GM21381 (cell line): ENCODE results near the gene TUT1.
"Not testable (repeated sequence)": the region's sequence is repeated elsewhere in the genome, so short reads cannot be mapped to it uniquely, and the experiment has no call there.

Experiments used
- ATAC-seq: cut with Tn5 transposase; IDR thresholded peaks from one replicate; pipeline ENCODE4 v1.9.1; 2021; ENCODE audit warnings: mild to moderate bottlenecking, moderate library complexity; ENCODE audit not compliant: unreplicated experiment

TUT1 gene

DNA sequence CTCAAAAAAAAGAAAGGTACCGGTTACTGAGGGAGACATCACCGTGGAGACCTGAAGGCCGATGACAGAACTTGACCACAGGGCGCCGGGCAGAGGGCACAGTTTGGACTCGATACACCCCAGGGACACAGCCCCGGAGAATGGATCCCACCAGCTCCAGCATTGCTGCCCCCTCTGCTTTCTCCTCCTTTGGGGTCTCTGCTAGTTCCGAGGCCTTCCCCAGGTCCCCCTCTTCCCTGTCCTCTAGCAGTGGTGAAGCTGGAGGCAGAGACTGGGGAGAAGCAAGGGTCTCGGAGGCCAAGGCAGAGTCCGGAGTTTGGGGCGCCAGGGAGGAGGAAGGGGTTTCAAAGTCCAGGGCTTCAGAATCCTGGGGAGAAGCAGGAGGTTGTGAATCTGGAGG is 12.8 kb downstream of the TUT1 start:
- no peak for ATAC-seq

DNA sequence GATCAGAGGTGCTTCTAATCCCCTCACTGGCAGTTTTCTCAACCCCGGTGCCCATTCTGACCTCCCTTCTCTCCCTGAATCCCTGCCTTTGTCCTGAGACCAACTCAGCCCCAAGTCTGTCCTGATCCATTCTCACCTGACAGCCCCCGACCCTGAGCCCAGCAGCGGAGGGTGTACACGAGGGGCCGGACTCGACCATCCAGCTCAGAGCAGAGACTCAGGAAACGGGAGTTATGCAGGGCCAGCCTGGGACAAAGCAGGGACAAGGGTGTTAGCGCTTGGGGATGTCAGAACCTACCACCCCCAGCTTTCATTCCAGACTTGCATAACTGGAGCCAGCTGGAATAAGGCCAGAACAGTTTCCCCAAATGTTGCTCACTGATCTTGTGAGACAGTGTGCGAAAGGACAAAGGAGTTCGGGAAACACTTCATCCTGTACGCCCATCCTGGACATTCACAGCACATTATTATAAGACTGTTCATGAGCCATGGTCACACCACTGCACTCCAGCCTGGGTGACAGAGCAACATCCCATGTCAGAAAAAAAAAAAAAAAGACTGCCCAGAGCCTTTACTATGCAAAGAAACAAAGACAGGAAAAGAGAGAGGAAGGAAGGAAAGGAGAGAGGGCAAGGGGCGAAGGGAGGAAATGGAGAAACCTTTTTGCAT is 14.1 kb downstream of the TUT1 start:
- no peak for ATAC-seq

DNA sequence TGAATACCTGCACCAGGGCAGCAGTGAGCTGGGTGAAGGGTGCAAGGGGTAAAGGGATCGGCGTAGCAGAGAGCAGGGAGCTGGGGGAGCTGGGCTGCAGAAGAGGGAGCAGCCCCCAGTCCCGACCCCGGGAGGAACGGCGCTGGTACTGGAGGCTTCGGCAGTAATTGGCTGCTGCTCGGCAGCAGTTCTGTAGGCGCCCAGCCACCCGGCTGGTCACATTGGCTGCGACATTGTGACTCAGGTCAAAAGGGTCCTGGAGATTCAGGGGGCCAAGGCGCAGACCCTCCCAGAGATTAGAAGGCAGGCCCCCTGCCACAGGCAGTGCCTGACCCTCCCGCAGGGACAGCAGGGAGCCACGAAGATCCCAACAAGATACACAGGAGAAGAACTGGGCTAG is 15.5 kb downstream of the TUT1 start:
- ATAC-seq: no peak

DNA sequence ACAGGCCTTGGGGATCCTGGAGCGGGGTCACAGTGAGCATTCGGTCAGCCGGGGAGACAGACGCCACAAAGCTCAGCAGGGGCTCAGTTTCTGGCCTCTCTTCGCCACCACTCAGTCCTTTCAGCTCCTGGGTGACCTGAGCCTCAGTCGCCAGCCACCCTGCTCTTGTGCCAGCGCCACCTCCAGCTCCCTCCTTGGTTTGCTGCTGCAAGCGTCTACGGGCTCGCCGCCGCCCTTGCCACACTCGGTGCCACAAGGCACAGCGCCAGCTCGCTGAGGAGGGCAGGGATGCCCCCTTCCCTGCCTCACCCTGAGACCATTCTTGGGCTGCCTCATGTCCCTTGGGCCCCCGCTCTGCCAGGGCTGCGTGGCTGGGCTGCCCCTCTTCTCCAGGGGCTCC is 16.2 kb downstream of the TUT1 start:
- no peak for ATAC-seq

DNA sequence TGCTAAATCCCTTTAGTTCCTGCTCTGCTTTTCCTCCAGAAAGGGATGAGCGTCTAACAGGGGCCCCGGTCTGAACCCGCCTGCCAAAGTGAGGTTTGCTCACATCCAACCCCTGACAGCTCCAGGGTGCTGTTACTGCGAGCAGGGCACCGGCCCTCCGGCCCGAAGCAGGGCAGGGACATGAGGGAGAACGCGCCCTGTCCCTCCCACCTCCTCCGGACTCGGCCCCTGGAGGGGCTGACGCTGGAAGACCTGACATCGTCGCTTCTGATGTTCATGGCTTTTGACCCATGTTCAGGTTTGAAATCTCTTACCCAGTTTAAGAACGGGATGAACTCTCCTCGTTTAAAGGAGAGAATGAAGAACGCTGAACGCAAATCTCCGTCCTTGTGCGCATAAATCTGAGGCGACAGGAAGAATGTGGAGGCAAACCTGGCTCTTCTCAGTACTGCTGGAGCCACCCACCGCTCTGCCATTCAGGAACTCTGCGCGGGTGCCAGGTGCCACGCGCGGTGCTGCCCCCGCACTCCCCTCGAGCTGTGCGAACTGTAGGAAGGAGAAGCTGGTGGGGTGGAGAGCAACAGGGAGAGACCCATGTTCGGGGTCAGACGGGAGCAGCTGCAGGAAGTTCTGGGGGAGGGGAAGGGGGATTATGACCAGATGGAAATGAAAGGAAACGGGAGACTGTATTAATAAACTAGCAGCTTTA is 16.8 kb downstream of the TUT1 start:
- peak; percentile 9 for ATAC-seq

DNA sequence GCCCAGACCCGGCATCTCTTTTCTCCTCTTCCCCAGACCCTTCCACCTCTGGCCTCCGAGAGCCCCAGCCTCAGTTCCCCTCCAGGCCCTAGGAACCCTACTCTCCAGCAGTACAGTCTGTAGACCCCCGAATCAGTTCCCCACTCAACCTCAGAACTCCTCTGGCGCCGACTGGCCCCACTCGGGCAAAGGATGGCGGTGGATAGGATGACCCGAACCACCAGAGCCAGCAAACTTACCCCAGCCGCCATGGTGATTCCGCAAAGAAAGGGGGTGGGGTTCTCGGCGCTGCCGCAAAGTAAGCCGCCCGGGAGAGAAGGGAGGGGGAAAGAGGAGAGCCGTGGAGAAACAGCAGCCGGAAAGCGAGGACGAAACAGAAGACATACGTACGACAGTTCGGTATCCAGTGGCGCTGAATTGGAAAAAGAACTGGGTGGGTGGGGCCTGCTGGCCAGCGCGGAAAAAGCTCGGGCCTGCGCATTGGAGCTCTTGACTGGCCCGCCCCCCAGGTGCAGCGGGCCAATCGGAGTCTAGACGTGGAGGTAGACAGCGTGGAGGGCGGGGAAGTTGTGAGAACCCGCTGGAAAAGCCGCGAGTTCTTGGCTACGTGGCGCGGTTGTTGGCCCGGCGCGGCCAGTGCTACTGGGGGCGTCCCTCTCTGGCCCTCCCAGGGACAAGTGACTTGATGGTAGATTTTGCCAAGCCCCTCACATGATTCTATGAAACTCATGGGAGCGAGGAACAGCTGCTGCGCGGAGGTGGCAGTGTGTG is 17.5 kb downstream of the TUT1 start, which contains the start of gene EEF1G:
Gene EEF1G (minus strand): TSS at position 300 of the 771 bp plus-strand sequence. CDS start 49 bp downstream, at position 251.
- ATAC-seq: peak; percentile 80

DNA sequence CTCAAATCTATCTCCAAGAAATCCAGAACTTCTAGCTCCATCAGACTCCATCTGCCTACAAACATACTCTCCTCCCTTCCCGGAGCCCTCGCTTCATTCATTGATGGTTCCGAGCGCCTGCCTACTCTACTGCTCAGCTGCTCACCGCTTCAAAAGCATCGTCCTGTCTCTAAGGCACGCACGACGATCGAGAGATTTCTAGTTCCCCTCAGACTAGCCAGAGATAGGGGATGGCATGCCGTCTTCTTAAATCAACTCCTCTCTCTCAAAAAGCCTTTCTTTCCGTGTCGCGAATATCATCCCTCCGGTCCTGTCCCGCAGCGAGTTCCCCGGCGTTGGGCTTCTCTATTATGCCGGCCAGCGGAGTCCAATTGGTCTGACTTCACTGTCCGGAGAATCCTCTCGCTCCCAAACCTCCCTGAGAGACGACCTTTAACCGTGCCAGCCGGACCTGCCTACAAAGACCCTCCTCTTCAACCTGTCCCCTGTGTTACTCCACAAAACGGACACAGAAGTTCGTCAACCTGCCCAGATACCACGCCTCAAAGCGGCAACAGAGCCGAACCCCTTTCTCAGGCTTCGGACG is 18.2 kb downstream of the TUT1 start:
- ATAC-seq: no peak

DNA sequence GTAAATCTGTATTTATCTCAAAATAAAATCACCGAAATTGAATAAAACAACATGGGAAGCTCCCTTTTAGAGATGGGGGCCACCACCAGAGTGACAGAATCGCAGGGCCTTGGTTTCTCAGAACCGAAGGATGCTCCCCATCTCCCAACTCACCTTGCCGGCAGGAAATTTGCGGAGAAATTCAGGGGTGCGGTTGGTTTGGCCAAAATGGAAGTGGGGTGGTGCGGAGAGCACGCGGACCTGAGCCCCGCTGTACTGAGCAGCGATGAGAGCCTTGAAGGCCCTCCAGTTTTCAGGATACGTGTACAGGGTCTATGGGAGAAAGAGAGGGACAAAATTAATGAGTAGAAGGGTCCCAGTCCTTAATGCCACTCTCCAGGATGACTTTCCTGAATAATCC is 18.9 kb downstream of the TUT1 start:
- ATAC-seq: no peak

DNA sequence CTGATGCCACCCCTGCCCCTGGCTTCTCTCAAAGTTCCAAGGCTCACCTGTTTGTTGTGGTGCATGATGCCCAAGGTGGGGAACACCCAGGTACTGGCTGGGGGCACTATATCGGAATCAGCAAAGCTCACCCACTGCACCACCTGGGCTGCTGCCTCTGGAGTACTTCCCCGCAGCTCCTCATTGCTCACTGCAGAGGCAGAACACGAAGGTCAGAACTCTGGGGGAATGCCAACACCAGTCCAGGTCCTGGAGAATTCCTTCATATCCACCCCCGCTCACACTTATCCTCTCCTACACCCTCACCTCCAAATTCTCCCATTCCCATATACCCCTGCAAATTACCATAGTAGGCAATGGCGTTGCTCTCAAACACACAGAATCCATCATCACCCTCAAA is 19.8 kb downstream of the TUT1 start:
- not testable (repeated sequence) for ATAC-seq

DNA sequence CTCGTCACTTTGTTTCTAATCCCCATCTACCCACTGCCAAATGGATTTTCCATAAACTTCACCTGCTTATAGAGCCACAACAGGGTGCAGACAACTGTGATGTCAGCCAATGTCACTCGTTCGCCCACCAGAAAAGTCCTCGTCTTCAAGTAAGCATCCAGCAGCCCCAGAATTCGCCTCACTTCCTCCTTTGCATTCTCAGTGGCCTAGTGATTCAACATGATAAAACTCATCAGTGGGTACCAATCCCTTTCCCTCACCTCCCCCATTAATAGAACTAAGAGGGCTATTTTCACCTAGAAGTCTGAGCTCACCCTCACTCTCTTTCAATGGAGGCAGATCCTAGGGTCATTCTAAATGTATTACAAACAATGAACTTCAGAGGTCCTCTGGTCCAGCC is 20.4 kb downstream of the TUT1 start:
- ATAC-seq: not testable (repeated sequence)

DNA sequence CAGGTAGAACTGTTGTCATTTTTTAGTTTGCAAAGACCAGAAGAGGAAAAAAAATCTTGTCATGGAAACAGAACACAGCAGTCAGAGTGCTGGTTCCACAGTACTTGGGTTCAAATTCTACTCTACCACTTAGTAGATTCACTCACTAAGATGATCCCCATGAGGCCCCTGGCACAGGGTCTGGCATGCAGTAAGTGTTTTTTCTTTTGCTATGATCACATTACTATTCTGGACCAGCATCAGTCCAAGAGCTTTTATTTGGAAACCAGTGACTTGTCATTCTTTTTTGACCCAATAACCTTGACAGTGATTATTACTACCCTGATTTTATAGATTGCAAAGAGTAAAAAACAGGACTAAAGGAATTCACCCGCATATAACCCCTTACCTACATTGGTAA is 21.7 kb downstream of the TUT1 start:
- no peak for ATAC-seq

DNA sequence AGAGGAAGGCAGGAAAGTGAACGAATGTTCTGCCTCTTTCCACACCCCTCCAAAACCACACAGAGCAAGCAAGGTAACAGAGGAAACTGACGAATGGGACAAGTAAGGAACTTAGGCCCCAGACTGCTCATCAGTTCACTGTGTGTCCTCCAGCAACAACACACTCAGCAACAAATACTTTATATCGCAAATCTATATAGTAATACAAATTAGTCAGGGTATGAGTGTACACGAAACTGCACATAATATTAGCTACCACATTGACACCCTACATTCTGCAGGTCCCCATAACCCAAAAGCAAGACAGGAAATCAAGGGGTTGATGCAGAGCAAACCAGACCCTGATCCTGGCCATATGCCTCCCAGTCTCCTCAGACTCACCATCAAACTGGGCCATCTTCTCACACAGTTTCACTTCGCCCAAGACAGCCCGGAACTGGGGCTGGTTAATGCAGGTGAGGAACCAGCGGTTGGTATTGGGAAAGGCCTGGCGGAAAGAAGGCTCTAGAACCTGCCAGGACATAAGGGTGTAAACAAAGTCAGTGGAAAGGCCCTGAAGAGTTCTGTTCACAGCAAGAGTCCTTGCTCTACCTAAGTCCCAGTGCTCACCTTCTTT is 24.2 kb downstream of the TUT1 start:
- ATAC-seq: peak; percentile 32

DNA sequence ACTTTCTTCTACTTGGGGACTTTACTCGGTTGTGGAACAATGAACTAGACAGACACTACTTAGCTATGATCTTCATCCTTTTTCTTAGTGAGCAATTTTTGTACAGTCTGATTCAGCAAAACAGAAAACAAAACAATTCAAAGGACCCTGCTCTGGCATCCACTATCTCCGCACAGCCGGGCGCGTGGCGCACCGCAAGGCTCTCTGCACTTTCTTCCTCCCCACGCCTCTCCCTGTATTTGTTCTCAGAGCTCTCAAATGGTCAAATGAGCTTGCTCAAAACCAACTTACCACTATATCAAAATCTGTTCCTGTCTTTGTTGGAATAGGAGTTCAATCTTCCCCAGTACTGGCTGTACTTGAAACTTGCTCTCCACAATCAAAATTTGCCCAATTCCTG is 25.1 kb downstream of the TUT1 start:
- ATAC-seq: no peak

DNA sequence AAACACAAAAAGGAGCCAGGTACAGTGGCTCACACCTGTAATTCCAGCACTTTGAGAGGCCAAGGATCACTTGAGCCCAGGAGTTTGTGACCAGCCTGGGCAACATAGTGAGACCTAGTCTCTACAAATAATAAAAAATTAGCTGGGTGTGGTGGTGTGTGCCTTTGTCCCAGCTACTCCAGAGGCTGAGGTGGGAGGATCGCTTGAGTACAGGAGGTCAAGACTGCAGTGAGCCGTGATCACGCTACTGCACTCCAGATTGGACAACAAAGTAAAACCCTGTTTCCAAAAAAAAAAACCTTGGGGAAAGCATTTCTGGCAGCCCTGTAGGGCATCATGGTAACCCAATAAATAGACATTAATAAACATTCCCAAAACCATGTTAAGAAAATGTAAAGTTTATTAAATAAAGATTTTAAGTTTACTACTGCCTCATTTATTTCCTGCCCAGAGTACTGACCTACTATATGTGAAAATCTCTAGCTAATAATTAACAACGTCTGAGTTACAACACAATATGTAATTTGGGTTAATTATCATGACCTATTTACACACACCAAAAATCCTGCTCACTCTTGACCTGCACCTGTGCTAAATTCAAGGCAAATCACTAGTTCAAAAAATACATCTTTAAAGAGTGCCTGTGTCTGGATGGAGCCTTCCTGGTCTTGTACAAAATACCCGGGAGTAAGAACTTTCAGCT is 26.1 kb downstream of the TUT1 start:
- no peak for ATAC-seq

DNA sequence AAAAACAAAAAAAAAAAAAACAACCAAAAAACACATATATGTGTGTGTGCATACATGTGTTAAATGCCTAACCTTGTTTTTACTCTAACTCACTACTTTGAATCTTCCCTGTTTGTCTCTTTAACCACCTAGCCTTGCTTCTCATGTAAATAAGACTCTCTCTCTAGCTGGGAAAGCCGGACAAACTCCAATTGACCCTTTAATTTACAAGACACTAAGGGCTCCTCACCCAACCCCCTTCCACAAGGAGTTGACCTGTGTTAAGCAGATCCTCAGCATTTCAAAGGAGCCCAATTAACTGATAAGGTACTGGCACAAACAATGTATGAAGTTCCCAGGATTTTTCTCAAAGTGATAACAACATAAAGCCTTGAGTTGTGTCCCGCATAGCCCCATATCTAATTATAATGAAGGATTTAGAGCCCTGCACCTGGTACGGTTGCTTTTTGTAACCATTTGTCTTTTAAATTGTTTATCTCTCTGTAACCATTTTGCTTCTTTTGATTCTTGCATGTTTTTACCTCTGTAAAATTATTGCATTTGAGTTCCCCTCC is 29.6 kb downstream of the TUT1 start:
- ATAC-seq: not testable (repeated sequence)

DNA sequence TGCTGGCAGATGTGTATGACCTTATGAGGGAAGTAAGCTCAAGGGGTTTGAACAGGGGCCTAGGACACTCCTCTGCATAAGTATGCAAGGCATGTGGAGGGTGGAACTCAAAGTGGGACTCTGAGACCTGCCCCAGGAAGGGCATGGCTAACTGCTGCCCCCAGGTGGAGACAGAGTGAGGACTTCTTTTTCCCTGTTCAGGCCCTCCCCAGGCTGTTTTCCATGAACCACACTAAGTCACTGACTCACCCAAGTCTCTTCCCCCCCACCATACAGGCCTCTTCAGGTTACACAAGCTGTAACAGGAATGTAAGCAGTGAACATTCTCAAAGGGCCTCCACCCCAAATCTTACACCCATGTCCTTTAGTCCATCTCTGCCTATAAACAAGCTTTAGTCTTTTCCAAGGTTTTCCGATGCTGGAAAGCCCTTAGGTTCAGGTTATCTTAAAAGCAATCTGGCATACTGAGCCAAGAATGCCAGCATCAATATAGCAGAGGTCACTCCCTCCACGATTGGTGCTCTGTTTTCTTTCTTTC is 30.7 kb downstream of the TUT1 start:
- ATAC-seq: no peak

DNA sequence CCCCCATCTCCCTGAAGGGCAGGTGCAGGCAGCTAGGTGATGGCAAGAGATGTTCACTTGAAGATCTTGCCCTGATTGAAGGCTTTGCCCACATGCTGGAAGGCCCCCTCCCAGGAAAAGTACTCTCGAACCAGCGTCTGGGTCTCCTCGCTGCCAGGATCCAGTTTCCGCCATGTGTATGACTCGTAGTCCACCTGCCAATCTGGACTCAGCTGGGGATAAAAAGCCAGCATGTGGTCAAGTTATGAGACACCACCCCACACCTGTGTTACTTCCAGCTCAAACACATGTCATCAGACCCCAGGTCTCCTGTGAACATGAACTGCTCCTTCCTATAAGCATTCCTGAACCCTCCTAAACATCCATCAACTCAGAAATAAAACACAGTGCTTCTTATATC is 31.7 kb downstream of the TUT1 start:
- not testable (repeated sequence) for ATAC-seq

DNA sequence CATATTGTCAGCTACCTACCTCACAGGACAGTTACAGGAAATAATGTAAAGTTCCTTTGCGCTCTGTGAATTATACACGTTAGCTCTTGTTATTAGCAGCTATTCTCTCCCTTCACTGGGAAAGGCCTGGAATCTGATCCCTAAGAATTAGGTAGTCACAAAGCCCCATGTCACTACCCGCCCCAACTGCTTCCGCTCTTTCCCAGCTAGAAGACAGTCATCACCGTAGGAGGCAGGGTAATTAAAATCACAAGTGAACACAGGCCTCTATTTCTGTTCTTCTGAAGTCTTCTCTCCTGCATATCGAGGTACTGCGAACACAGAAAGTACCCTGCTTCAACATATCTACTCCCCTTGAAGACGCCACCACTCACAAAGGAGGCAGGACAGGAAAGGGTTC is 32.1 kb downstream of the TUT1 start:
- ATAC-seq: no peak

DNA sequence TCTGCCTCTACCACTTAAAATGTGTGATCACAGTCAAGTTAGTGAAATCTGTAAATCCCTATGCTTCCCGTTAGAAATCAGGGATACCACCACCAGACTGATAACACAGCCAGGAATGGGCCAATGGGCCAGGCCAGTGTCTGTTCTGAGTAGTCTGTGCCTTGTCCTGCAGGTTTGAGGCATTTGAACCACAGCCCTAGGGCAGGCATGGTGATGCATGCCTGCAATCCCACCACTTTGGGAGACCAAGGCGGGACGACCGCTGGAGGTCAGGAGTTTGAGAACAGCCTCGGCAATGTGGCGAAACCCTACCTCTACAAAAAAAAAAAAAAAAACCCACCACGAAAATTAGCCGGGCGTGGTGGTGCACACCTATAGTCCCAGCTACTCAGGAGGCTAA is 32.7 kb downstream of the TUT1 start:
- ATAC-seq: no peak
